Loucy (cell line): ENCODE data around the gene DNMT3B.

ENCODE experiments used
- EZH2phosphoT487 ChIP-seq: fragments of 200-600 bp; IDR thresholded peaks from 2 replicates; pipeline ENCODE4 v1.6.1; 2018; ENCODE audit warnings: antibody characterized with exemption, mild to moderate bottlenecking, moderate library complexity, borderline replicate concordance
- TF ChIP-seq, protein P1 (sequence below): fragments of 200-600 bp; sonication (generic); conservative IDR thresholded peaks from 2 replicates; pipeline ENCODE4 v1.5.1; 2014; ENCODE audit warnings: mild to moderate bottlenecking, antibody characterized with exemption, low read length

DNA sequence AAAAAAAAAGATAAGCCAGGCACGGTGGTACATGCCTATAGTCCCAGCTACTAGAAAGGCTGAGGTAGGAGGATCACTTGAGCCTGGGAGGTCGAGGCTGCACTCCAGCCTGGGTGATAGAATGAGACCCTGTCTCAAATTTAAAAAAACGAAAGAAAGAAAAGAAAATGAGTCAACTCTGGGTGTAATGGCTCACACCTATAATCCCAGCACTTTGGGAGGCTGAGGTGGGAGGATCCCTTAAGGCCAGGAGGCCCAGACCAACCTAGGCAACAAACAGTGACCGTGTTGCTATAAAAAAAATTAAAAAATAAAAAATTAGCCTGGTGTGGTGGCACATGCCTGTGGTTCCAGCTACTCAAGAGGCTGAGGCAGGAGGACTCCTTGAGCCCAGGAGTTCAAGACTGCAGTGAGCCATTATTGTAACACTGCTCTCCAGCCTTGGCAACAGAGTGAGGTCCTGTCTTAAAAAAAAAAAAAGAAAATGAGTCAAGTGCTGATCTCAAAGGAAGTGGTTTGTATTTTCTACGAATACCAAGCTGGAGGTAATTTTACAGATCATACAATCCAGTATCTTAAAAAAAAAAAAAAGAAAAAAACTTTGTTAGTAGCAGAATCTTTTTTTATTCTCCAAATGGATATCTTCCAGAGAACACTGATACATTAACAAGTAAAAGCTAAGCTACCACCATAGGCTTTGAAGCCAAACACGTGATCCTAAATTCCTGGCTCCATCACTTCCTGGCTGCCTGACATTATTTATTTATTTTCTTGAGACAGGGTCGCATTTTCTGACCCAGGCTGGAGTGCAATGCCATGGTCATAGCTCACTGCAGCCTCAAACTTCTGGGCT lies 24.6 kb upstream of the DNMT3B start:
- TF ChIP-seq, protein P1, sequence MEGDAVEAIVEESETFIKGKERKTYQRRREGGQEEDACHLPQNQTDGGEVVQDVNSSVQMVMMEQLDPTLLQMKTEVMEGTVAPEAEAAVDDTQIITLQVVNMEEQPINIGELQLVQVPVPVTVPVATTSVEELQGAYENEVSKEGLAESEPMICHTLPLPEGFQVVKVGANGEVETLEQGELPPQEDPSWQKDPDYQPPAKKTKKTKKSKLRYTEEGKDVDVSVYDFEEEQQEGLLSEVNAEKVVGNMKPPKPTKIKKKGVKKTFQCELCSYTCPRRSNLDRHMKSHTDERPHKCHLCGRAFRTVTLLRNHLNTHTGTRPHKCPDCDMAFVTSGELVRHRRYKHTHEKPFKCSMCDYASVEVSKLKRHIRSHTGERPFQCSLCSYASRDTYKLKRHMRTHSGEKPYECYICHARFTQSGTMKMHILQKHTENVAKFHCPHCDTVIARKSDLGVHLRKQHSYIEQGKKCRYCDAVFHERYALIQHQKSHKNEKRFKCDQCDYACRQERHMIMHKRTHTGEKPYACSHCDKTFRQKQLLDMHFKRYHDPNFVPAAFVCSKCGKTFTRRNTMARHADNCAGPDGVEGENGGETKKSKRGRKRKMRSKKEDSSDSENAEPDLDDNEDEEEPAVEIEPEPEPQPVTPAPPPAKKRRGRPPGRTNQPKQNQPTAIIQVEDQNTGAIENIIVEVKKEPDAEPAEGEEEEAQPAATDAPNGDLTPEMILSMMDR = no peak
- no peak for TF ChIP-seq EZH2phosphoT487
